GM18909 (cell line): ENCODE data around the gene HADHB.

Experiments
- ATAC-seq: cut with Tn5 transposase; IDR thresholded peaks from one replicate; pipeline ENCODE4 v1.9.1; 2021; ENCODE audit warnings: mild to moderate bottlenecking; ENCODE audit not compliant: unreplicated experiment, poor library complexity

The HADHB gene

GRCh38 chr2:26244309-26245230 is at the start of gene HADHB, which contains the start of gene HADHA:
TSS of gene HADHB (plus strand) at chr2:26244939. CDS start at chr2:26254255, 9,316 bp downstream.
TSS of gene HADHA (minus strand) at chr2:26244632. CDS start at chr2:26244596, 36 bp downstream.
- ATAC-seq = peak; percentile 74

DNA sequence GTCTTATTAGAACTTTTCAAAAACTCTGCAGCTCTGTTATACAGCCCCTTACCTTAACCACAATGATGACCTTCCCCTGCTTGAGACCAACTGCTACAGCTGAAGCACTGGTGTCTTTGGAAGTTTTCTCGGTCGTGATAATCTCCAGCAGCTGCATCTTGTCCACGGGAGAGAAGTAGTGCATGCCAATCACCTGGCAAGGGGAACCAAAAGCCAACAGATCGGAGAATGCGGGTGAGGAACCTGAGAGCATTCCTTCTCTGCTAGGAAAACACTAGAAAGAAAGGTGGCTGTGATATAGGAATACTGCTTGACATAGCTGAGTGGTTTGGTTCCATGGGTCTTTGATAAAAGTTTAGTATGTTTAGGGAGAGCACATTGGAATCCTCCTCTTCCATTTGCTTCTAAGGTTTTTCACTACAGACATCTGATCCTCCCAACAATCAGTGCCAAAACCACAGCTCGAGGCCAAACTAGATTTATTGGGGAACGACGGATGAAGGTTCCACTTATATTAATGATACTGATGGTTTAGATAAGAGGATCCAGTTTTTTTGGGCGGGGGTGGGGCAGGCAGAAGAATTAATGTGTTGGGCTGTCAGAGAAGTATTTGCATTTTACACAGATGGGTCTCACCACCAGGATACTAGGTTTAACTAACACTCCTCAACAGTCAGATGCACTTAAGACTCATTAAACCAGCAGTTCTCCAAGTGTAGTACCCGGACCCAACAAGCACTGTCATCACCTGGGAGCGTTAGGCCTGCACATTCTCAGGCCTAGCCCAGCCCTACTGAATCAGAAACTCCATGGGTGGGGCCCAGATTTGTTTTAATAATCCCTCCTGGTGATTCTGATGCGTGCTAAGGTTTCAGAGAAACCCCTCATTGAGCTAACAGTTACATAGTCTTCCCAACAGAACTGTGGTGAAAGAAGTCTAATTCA is 49.4 kb upstream of the HADHB start:
- ATAC-seq = no peak

- no peak for ATAC-seq
Measured at GRCh38 chr2:26196683-26197418, 47.9 kb upstream of the HADHB start.

DNA sequence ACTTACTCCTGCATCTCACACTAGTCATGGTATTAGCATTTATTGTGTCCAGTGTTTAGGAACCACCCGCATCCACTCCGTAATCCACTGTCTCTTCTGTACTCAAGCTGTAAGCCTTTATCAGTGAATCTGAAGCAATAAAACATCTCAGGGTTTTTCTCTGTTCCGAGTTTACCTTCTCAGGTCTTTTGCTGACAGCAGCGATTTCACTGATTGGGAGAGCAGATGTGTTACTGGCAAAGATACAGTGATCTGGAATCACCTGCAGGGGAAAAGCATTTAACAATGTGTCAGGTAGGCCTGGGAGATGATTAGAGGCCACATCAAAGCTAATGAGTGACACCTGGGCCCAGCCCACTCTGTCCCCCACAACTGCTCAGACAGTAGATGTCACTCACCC is 47.2 kb upstream of the HADHB start:
- no peak for ATAC-seq

GRCh38 chr2:26202981-26203490 is 41.7 kb upstream of the HADHB start:
- no peak for ATAC-seq

DNA sequence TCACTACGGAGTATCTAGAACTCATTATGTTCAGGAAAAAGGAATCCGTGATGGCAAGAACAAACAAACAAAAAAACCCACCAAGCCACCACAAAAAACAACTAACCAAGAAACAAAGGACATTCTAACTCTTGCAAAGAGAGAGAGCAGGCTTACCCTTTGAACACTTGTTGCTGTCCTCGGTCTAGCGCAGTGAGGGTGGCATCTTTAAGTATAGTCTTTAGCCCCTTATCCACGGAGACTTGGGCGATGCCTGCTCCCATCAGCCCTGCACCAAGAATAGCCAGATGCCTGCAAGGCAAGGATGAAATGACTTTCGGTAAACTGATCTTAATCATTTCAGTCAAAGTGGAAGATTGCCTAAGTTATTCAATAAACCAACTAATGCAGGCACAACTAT is 40.8 kb upstream of the HADHB start:
- no peak for ATAC-seq

GRCh38 chr2:26212011-26212410 is 32.7 kb upstream of the HADHB start:
- ATAC-seq = no peak

DNA sequence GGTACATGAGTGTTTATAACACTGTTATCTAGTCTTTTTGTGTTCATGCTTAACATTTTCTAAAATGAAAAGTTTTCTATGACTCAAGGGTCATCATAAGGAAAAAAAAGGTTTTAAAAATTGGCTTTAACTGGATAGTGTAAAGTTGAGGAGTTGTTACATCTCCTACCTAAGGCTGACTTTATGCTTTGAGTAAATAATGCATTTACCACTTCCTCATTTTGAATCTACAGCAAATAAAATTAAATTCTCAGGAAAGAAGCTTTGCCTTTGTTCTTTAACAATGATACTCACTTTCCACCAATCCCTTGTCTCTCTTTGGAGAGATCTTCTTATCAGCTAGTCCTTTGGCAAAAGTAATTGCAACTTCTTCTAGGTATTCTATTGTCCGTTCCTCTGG is 30.0 kb upstream of the HADHB start:
- no peak for ATAC-seq

DNA sequence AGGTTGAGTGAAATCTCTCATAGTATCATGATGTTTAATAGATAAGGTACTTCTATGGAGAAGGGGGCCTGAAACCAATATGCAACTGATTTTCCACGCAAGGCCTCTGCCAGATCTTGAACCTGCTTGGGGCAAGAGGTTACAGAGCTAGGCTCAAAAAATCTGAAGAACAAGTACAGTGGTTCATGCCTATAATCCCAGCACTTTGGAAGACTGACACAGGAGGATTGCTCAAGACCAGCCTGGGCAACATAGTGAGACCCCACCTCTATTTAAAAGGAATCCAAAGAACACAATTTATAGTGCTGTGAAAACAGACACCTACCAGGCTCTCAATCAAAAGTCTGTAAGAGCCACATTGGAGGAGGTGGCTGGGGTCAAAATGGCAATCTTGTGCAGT is 28.9 kb upstream of the HADHB start:
- no peak for ATAC-seq

- no peak for ATAC-seq
Measured at GRCh38 chr2:26216587-26216986, 28.2 kb upstream of the HADHB start.

GRCh38 chr2:26217720-26218119 is 27.0 kb upstream of the HADHB start:
- ATAC-seq = no peak

DNA sequence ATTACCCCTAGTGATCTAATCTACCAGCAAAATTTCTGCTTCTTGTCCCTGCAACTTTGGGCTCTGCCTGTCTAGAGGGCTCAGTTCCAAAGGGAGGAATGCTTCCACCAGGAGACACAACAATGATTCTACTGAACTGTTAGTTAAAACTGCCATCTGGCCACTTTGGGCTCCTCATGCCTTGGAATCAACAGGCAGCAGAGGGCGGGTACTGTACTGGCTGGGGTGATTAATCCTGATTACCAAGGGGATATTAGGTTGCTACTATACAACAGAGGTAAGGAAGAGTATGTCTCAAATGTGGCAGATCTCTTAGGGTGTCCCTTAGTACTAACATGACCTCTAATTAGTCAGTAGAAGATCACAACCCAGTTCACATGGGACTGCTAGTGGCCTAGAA is 21.7 kb upstream of the HADHB start:
- no peak for ATAC-seq

DNA sequence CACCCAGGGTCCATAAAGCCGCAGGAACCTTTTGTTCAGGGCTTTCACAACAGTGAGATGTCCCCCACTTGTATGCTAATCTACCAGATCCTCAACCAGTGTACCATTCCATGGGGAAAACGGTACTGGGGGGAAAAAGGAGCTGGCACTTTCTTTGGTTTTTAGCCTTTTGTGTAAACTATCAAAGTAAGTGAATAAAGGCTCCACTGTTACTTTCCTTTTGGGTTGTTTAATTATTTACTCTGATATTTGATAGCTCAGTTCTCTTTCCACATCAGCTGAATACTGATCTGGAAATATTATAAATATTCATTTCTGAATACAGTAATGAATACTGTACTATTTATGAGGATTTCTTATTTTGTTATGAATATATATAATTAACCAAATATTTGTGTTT is 20.6 kb upstream of the HADHB start:
- no peak for ATAC-seq

GRCh38 chr2:26229595-26229994 is 15.1 kb upstream of the HADHB start:
- no peak for ATAC-seq

DNA sequence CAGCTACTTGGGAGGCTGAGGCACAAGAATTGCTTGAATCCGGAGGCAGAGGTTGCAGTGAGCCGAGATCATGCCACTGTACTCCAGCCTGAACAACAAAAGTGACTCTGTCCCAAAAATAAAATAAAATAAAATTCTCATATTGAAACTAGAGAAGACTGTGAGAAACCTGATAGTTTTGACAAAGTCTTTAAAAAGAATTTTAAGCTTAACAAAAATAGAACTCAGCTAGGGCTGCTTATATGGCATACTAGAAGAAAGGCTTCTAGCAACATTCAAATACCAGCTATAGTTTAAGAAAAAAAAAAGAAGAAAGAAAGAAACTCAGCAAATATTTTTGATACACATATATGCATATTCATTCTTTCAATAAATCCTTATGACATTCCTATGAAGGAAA is 13.9 kb upstream of the HADHB start:
- ATAC-seq = no peak

- no peak for ATAC-seq
Measured at GRCh38 chr2:26235089-26235488, 9.7 kb upstream of the HADHB start.

DNA sequence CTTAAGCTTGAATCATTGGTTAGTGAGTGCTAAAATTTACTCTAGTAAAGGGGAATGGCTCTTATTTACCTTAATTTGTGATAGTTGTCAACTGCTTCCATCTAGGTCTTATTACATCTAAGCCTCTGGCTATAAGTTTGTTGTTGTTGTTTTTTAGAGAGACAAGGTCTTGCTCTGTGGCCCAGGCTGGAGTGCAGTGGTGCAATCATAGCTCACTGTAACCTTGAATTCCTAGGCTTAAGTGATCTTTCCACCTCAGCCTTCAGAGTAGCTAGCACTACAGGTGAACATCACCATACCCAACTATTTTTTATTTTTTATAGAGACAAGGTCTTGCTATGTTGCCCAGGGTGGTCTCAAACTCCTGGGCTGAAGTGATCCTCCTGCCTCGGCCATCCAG is 6.9 kb upstream of the HADHB start:
- no peak for ATAC-seq

DNA sequence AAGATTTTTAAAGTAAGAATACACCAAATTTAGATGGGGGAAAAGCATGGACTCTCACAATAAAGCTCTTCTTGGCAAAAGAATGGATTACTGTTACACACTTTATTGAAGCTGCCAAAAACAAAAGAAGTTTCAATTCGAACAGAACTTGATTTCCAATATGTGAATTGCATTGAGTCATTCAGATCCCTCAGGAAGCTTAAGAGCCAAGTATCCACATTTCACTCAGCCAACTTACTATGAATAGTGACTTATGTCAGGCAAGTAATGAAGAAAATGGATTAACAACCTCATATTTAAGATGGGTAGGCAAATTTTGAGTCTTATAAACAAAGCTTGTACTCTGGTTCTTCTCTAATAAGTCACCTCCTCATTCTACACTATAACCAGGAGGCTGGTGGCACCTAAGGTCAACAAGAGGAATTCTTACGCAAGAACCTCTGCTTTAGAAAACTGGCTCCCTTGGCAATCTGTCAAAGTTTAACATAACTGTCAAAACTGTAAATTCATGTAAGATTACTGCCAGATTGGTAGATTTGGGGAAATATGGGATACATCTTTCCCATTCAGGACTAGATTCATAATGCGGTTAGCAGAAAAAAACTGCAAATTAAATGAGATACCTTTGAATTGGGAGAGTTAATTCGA is 6.3 kb upstream of the HADHB start:
- ATAC-seq = no peak

DNA sequence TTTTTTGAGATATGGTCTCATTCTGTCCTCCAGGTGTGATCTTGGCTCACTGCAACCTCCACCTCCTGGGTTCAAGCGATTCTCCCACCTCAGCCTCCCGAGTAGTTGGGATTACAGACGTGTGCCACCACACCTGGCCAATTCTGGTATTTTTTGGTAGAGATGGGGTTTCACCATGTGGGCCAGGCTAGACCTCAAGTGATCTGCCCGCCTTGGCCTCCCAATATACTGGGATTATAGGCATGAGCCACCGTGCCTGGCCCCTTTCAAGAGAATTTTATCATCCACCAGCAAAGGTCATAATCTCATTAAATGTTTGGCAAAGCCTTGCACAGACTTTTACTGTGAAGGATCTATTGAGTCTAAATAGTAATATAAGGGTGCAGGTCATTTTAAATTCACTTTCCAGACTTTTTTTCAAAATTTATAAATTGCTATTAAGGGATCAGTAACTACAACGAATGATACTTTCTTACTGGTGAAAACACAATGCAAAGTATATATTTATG is 2.8 kb upstream of the HADHB start:
- no peak for ATAC-seq
